HG03520 (cell line): ENCODE measurements around the gene BANF1.

Experiments used
- ATAC-seq: cut with Tn5 transposase; IDR thresholded peaks from one replicate; pipeline ENCODE4 v1.9.1; 2021; ENCODE audit warnings: mild to moderate bottlenecking, moderate library complexity; ENCODE audit not compliant: unreplicated experiment

The BANF1 gene

GRCh38 chr11:66001942-66002647 lies at the start of gene BANF1, which contains the start of gene EIF1AD:
TSS of gene BANF1 (plus strand) at chr11:66002503. CDS start at chr11:66003251, 748 bp downstream.
TSS of gene EIF1AD (minus strand) at chr11:66002157. CDS start at chr11:66000389, 1,768 bp downstream.
- peak; percentile 67 for ATAC-seq

GRCh38 chr11:65953471-65953870 lies 48.8 kb upstream of the BANF1 start:
- ATAC-seq, result no peak

GRCh38 chr11:65954771-65955170 lies 47.5 kb upstream of the BANF1 start:
- no peak for ATAC-seq

- no peak for ATAC-seq
Measured at GRCh38 chr11:65958291-65958690, 44.0 kb upstream of the BANF1 start.

GRCh38 chr11:65958774-65959420 lies 43.4 kb upstream of the BANF1 start:
- no peak for ATAC-seq

GRCh38 chr11:65960824-65961266 lies 41.5 kb upstream of the BANF1 start:
- no peak for ATAC-seq

- peak; percentile 81 for ATAC-seq
Measured at GRCh38 chr11:65961267-65962140, 40.8 kb upstream of the BANF1 start, which contains the start of gene SART1. TSS of gene SART1 (plus strand) at chr11:65961734. CDS start at chr11:65961781, 47 bp downstream.

GRCh38 chr11:65962141-65962564 lies 40.1 kb upstream of the BANF1 start:
- ATAC-seq, result no peak

GRCh38 chr11:65964906-65965305 lies 37.4 kb upstream of the BANF1 start:
- ATAC-seq, result no peak

- ATAC-seq, result no peak
Measured at GRCh38 chr11:65965986-65966762, 36.1 kb upstream of the BANF1 start.

GRCh38 chr11:65967329-65967934 lies 34.9 kb upstream of the BANF1 start:
- ATAC-seq, result no peak

GRCh38 chr11:65968600-65969482 lies 33.5 kb upstream of the BANF1 start:
- ATAC-seq, result no peak

- ATAC-seq, result no peak
Measured at GRCh38 chr11:65972116-65972515, 30.2 kb upstream of the BANF1 start.

GRCh38 chr11:65973439-65974110 lies 28.7 kb upstream of the BANF1 start:
- no peak for ATAC-seq

GRCh38 chr11:65975771-65976170 lies 26.5 kb upstream of the BANF1 start:
- ATAC-seq, result no peak

- ATAC-seq, result no peak
Measured at GRCh38 chr11:65976216-65977176, 25.8 kb upstream of the BANF1 start.

- no peak for ATAC-seq
Measured at GRCh38 chr11:65977621-65978390, 24.5 kb upstream of the BANF1 start.
